MG63 (cell line): ENCODE measurements around the gene USP24. TPM values are rescaled to one million over a fixed set of nuclear protein-coding genes. Genes with fewer than 3 reads are reported as not detected.

Experiments
- DNase-seq: peaks from one replicate; pipeline ENCODE4 v3.0.0-alpha.2; 2020
- H3K27me3 ChIP-seq: fragments of 250-450 bp; sonication (Bioruptor Pico); 2 replicates; pipeline ENCODE4 v1.5.1; 2020; ENCODE audit warnings: mild to moderate bottlenecking, moderate library complexity
- H3K36me3 ChIP-seq: fragments of 250-450 bp; sonication (Bioruptor Pico); 2 replicates; pipeline ENCODE4 v1.5.1; 2020; ENCODE audit warnings: mild to moderate bottlenecking, moderate library complexity
- H3K4me3 ChIP-seq: fragments of 250-450 bp; sonication (Bioruptor Pico); 2 replicates; pipeline ENCODE4 v1.5.1; 2020; ENCODE audit warnings: mild to moderate bottlenecking, moderate library complexity
- H3K9me3 ChIP-seq: fragments of 250-450 bp; sonication (Bioruptor Pico); 2 replicates; pipeline ENCODE4 v1.5.1; 2020; ENCODE audit warnings: mild to moderate bottlenecking, moderate library complexity
- total RNA-seq: library from RNA; depleted of rRNA; stranded (reverse); fragments of >200 nt; shearing (Covaris generic); gene quantifications from 2 replicates; pipeline ENCODE4 v1.2.3, GENCODE V29; 2014; ENCODE audit warnings: low replicate concordance

USP24 gene
- total RNA-seq, 1 experiment from 2014 or later = 9.9 TPM

DNA sequence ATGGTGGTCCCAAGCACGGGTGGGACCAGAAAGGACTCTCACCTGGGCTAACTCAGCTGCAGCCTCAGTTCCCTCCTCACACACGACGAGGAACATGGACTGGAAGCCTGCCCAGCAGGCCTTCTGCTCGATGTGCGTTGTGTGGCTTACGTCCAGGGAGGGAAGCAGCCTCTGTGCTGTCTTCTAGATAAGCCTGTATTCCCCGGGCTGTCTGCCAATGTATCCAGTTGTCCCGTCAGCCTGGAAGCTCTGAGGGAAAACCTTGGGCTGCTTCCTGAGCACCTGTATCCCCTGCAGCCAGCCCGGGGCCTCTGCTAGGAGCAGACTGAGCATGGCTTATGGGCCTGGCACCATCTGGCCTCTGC is 165.3 kb downstream of the USP24 start:
- Histone ChIP-seq H3K27me3 (no peaks in the 10 kb centered on the region), H3K4me3 (no peak overlapping the region), H3K36me3 (no peaks in the 10 kb centered on the region), H3K9me3 (no peaks in the 10 kb centered on the region)
- DNase-seq = no peak

- no peak for DNase-seq
- no peaks in the 10 kb centered on the region for H3K27me3 ChIP-seq
- no peaks in the 10 kb centered on the region for H3K36me3 ChIP-seq
- no peak overlapping the region for H3K4me3 ChIP-seq
- H3K9me3 ChIP-seq = no peaks in the 10 kb centered on the region
Observed at GRCh38 chr1:55049271-55049913, 165.8 kb downstream of the USP24 start.

- Histone ChIP-seq H3K36me3 (no peaks in the 10 kb centered on the region), H3K4me3 (no peak overlapping the region), H3K27me3 (no peaks in the 10 kb centered on the region), H3K9me3 (no peaks in the 10 kb centered on the region)
- no peak for DNase-seq
Observed at GRCh38 chr1:55048453-55049270, 166.5 kb downstream of the USP24 start.

DNA sequence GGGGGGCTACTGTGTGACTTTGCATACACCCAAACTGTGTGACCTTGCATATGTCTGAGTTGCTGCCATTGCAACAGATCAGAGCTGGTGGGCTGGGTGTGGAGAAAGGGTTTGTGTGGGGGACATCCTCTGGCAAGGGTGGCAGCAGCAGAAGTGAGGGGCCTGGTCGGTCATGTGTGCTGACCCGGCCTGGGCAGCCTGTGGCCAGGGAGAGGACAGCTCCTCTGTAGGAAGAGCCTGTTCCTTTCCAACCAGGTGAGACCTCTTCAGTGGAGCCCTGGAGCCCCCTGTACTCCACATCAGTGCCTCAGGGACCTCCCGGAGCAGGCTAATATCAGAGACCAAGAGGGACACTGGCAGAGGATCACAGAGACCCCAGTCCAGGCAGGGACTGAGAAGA is 167.6 kb downstream of the USP24 start:
- Histone ChIP-seq H3K27me3 (no peaks in the 10 kb centered on the region), H3K9me3 (no peaks in the 10 kb centered on the region), H3K36me3 (no peaks in the 10 kb centered on the region), H3K4me3 (no peak overlapping the region)
- no peak for DNase-seq

- H3K9me3 ChIP-seq = no peaks in the 10 kb centered on the region
- H3K27me3 ChIP-seq = no peaks in the 10 kb centered on the region
- DNase-seq = no peak
- H3K36me3 ChIP-seq = no peaks in the 10 kb centered on the region
- no peak overlapping the region for H3K4me3 ChIP-seq
Observed at GRCh38 chr1:55046871-55047270, 168.3 kb downstream of the USP24 start.

- DNase-seq = no peak
- no peaks in the 10 kb centered on the region for H3K9me3 ChIP-seq
- H3K4me3 ChIP-seq = no peak overlapping the region
- H3K27me3 ChIP-seq = no peaks in the 10 kb centered on the region
- H3K36me3 ChIP-seq = no peaks in the 10 kb centered on the region
Observed at GRCh38 chr1:55045430-55045829, 169.7 kb downstream of the USP24 start.

DNA sequence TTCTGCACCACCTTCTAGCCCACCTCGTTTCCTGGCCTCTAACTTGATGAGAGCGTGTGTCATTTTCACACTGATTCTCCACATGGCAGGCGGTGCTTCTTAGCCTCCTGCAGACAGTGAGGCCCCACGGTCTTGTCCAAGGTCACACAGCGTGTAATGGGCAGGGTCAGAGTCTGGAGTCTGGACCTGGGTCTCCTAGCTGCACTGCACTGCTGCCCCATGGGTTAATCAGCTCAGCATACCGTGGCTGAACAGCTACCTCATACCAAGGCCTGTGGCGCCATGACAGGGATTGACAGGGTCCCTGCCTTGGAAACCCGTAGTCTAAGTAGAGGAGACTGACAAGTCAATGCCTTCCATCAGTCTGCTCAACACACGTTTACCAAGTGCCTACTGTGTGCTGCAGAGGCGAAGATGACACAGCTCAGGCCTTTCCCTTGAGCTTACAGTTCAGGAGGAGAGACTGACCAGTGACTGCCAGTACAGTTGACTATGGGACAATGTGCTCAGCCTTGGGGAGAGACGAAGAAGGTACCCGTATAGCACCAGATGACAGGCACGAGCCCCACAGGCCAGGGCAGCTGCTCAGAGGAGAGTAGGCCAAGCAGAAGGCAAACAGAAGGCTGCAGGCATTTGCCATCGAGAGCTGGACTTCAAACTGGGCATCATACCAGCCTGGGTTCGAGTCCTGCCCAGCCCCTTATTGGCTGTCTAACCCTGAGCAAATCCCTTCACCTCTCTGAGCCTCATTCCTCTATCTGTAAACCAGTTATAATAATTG is 170.4 kb downstream of the USP24 start:
- H3K27me3 ChIP-seq = no peaks in the 10 kb centered on the region
- DNase-seq = no peak

GRCh38 chr1:55043726-55044125 is 171.4 kb downstream of the USP24 start:
- Histone ChIP-seq H3K27me3 (no peaks in the 10 kb centered on the region), H3K36me3 (no peaks in the 10 kb centered on the region), H3K9me3 (no peaks in the 10 kb centered on the region), H3K4me3 (no peak overlapping the region)
- no peak for DNase-seq

More for the DNA sequence above, 170.4 kb downstream of the USP24 start:
- Histone ChIP-seq H3K9me3 (no peaks in the 10 kb centered on the region), H3K36me3 (no peaks in the 10 kb centered on the region), H3K4me3 (no peak overlapping the region)

- H3K9me3 ChIP-seq = no peaks in the 10 kb centered on the region
- H3K4me3 ChIP-seq = no peak overlapping the region
- no peak for DNase-seq
- H3K27me3 ChIP-seq = no peaks in the 10 kb centered on the region
- no peaks in the 10 kb centered on the region for H3K36me3 ChIP-seq
Observed at GRCh38 chr1:55043011-55043410, 172.2 kb downstream of the USP24 start.

DNA sequence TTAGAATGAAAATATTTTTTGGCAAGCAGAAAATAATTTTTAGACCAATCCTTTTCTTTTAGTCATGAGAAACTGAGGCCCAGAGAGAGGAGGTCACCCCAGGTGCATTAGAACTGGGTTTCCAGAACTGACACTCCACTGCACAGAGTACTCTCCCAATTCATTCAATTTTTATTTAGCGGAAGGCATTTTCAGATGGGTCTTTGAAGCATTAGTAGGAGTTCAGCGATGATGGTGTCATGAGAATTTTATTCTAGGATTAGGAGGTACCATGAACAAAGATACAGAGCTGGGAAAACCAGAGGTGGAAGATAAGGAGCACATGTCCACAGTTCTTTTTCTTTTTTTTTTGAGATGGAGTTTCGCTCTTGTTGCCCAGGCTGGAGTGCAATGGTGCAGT is 173.6 kb downstream of the USP24 start:
- no peaks in the 10 kb centered on the region for H3K9me3 ChIP-seq
- no peak for DNase-seq
- H3K36me3 ChIP-seq = no peaks in the 10 kb centered on the region
- H3K4me3 ChIP-seq = no peak overlapping the region
- H3K27me3 ChIP-seq = no peaks in the 10 kb centered on the region

GRCh38 chr1:55040933-55041494 is 174.2 kb downstream of the USP24 start:
- Histone ChIP-seq H3K4me3 (no peak overlapping the region), H3K27me3 (no peaks in the 10 kb centered on the region), H3K9me3 (no peaks in the 10 kb centered on the region), H3K36me3 (no peaks in the 10 kb centered on the region)
- no peak for DNase-seq

GRCh38 chr1:55040083-55040932 is 174.9 kb downstream of the USP24 start:
- Histone ChIP-seq H3K9me3 (no peaks in the 10 kb centered on the region), H3K4me3 (no peak overlapping the region), H3K36me3 (no peaks in the 10 kb centered on the region), H3K27me3 (no peaks in the 10 kb centered on the region)
- no peak for DNase-seq

DNA sequence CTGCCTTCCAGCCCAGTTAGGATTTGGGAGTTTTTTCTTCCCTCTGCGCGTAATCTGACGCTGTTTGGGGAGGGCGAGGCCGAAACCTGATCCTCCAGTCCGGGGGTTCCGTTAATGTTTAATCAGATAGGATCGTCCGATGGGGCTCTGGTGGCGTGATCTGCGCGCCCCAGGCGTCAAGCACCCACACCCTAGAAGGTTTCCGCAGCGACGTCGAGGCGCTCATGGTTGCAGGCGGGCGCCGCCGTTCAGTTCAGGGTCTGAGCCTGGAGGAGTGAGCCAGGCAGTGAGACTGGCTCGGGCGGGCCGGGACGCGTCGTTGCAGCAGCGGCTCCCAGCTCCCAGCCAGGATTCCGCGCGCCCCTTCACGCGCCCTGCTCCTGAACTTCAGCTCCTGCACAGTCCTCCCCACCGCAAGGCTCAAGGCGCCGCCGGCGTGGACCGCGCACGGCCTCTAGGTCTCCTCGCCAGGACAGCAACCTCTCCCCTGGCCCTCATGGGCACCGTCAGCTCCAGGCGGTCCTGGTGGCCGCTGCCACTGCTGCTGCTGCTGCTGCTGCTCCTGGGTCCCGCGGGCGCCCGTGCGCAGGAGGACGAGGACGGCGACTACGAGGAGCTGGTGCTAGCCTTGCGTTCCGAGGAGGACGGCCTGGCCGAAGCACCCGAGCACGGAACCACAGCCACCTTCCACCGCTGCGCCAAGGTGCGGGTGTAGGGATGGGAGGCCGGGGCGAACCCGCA is 175.7 kb downstream of the USP24 start, which contains the start of gene PCSK9:
Gene PCSK9, plus strand, starts transcription at position 207 of the 741 bp plus-strand sequence. Its CDS starts 290 bp downstream, at position 497.
- no peak within 1 kb of the TSS for H3K4me3 ChIP-seq
- no peaks in the 10 kb centered on the region for H3K36me3 ChIP-seq
- no peaks in the 10 kb centered on the region for H3K27me3 ChIP-seq
- H3K9me3 ChIP-seq = no peaks in the 10 kb centered on the region
- no peak for DNase-seq

DNA sequence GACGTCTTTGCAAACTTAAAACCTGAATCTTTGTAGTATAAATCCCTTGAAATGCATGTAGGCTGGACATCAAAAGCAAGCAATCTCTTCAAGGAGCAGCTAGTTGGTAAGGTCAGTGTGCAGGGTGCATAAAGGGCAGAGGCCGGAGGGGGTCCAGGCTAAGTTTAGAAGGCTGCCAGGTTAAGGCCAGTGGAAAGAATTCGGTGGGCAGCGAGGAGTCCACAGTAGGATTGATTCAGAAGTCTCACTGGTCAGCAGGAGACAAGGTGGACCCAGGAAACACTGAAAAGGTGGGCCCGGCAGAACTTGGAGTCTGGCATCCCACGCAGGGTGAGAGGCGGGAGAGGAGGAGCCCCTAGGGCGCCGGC is 176.2 kb downstream of the USP24 start:
- Histone ChIP-seq H3K4me3 (no peak overlapping the region), H3K36me3 (no peaks in the 10 kb centered on the region), H3K9me3 (no peaks in the 10 kb centered on the region), H3K27me3 (no peaks in the 10 kb centered on the region)
- no peak for DNase-seq

GRCh38 chr1:55038552-55038838 is 176.7 kb downstream of the USP24 start:
- Histone ChIP-seq H3K27me3 (no peaks in the 10 kb centered on the region), H3K9me3 (no peaks in the 10 kb centered on the region), H3K36me3 (no peaks in the 10 kb centered on the region), H3K4me3 (no peak overlapping the region)
- no peak for DNase-seq
